ENCODE measurements around the gene NRTN. TPM values are rescaled to one million over a fixed set of nuclear protein-coding genes. Genes with fewer than 3 reads are reported as not detected.

Gene NRTN
- total and polyA plus RNA-seq, 2 donors (not counting 1 experiment from before 2014, with no cell fraction given): 0.27 TPM; not detected in 1

- H3K27ac Mint-ChIP-seq: no peak overlapping the region
- no peak overlapping the region for H3K9ac ChIP-seq (ENCODE audit: low read length)
- H4K20me1 ChIP-seq (ENCODE audit: control insufficient read depth, insufficient read depth, low read length, poor library complexity, severe bottlenecking): no peaks in the 10 kb centered on the region
- no peak overlapping the region for H3K4me3 Mint-ChIP-seq
- no peak for DNase-seq
- H3K27me3 Mint-ChIP-seq: peaks cover 6% of the 10 kb centered on the region
- H3K79me2 ChIP-seq (ENCODE audit: control insufficient read depth, insufficient read depth, low read length): no peaks in the 10 kb centered on the region
- intact Hi-C loops (cut with micrococcal nuclease): no loop called here
- no peak for ATAC-seq (ENCODE audit: low read depth)
- H3K27me3 ChIP-seq (replicated peaks in 1 of 4; ENCODE audit: control extremely low read depth in 1 of 4, control insufficient read depth in 3 of 4, insufficient read depth in 4 of 4, low read length in 3 of 4): peaks cover 0 to 3% (median 0%) of the 10 kb centered on the region in 4 experiments
- no peaks in the 10 kb centered on the region for H3K4me1 Mint-ChIP-seq
- H3K27ac ChIP-seq (ENCODE audit: low read length in 2 of 2): no peak overlapping the region
- no peak overlapping the region for H3K4me2 ChIP-seq (replicated peaks; ENCODE audit: low read depth, low read length, poor library complexity, severe bottlenecking)
- TF ChIP-seq EZH2 (IDR thresholded peaks at IDR 0.05; ENCODE audit: borderline replicate concordance, insufficient read depth, low read depth, low read length, poor library complexity, severe bottlenecking): no peak
- TF ChIP-seq CTCF (IDR thresholded peaks at IDR 0.05): no peak
- POLR2A ChIA-PET: no interaction called here
- H3K9me3 ChIP-seq (ENCODE audit: control extremely low read depth in 1 of 3, control insufficient read depth in 2 of 3, insufficient read depth in 1 of 3, low read length in 2 of 3): no peaks in the 10 kb centered on the region
- no peaks in the 10 kb centered on the region for H3K4me1 ChIP-seq (ENCODE audit: control insufficient read depth in 2 of 2, insufficient read depth in 2 of 2, low read length in 2 of 2)
- H2AFZ ChIP-seq (ENCODE audit: insufficient read depth, low read depth, low read length, poor library complexity, severe bottlenecking): no peak overlapping the region
- H3K4me3 ChIP-seq (ENCODE audit: control extremely low read depth in 1 of 5, extremely low read depth in 1 of 5, insufficient read depth in 1 of 5, low read depth in 2 of 5, low read length in 4 of 5): no peak overlapping the region
- no peaks in the 10 kb centered on the region for H3K36me3 ChIP-seq (replicated peaks in 1 of 2; ENCODE audit: control extremely low read depth in 1 of 2, control insufficient read depth in 1 of 2, extremely low read depth in 1 of 2, insufficient read depth in 2 of 2, low read length in 1 of 2)
- CTCF ChIA-PET: no interaction called here
- no peaks in the 10 kb centered on the region for H3K9me3 Mint-ChIP-seq (ENCODE audit: insufficient read depth)
- WGBS (ENCODE audit: insufficient coverage): 90% methylated on average over 3 of the region's 5 CpGs
Observed at GRCh38 chr19:5762608-5763217, 42.2 kb upstream of the NRTN start.

GRCh38 chr19:5765220-5765619 is 39.6 kb upstream of the NRTN start:
- WGBS (ENCODE audit: insufficient coverage): 100% methylated on average over 2 of the region's 3 CpGs
- H3K4me1 ChIP-seq (ENCODE audit: control insufficient read depth in 2 of 2, insufficient read depth in 2 of 2, low read length in 2 of 2): no peaks in the 10 kb centered on the region
- no peak overlapping the region for H3K27ac ChIP-seq (ENCODE audit: low read length in 2 of 2)
- Mint-ChIP-seq H3K4me1 (peaks cover 2% of the 10 kb centered on the region), H3K4me3 (no peak overlapping the region), H3K27me3 (peaks cover 3% of the 10 kb centered on the region), H3K9me3 (ENCODE audit: insufficient read depth) (no peaks in the 10 kb centered on the region), H3K27ac (no peak overlapping the region)
- POLR2A ChIA-PET: no interaction called here
- H3K4me3 ChIP-seq (ENCODE audit: control extremely low read depth in 1 of 5, extremely low read depth in 1 of 5, insufficient read depth in 1 of 5, low read depth in 2 of 5, low read length in 4 of 5): no peak overlapping the region
- H4K20me1 ChIP-seq (ENCODE audit: control insufficient read depth, insufficient read depth, low read length, poor library complexity, severe bottlenecking): no peaks in the 10 kb centered on the region
- no peak overlapping the region for H2AFZ ChIP-seq (ENCODE audit: insufficient read depth, low read depth, low read length, poor library complexity, severe bottlenecking)
- intact Hi-C loops (cut with micrococcal nuclease): no loop called here
- TF ChIP-seq EZH2 (IDR thresholded peaks at IDR 0.05; ENCODE audit: borderline replicate concordance, insufficient read depth, low read depth, low read length, poor library complexity, severe bottlenecking) (no peak), CTCF (IDR thresholded peaks at IDR 0.05) (no peak)
- H3K36me3 ChIP-seq (replicated peaks in 1 of 2; ENCODE audit: control extremely low read depth in 1 of 2, control insufficient read depth in 1 of 2, extremely low read depth in 1 of 2, insufficient read depth in 2 of 2, low read length in 1 of 2): no peaks in the 10 kb centered on the region
- H3K9me3 ChIP-seq (ENCODE audit: control extremely low read depth in 1 of 3, control insufficient read depth in 2 of 3, insufficient read depth in 1 of 3, low read length in 2 of 3): no peaks in the 10 kb centered on the region
- H3K9ac ChIP-seq (ENCODE audit: low read length): no peak overlapping the region
- DNase-seq (no peak), ATAC-seq (ENCODE audit: low read depth) (no peak)
- CTCF ChIA-PET: no interaction called here
- no peak overlapping the region for H3K4me2 ChIP-seq (replicated peaks; ENCODE audit: low read depth, low read length, poor library complexity, severe bottlenecking)
- H3K27me3 ChIP-seq (replicated peaks in 1 of 4; ENCODE audit: control extremely low read depth in 1 of 4, control insufficient read depth in 3 of 4, insufficient read depth in 4 of 4, low read length in 3 of 4): no peaks in the 10 kb centered on the region
- no peaks in the 10 kb centered on the region for H3K79me2 ChIP-seq (ENCODE audit: control insufficient read depth, insufficient read depth, low read length)

All from B cell (primary cell).